Germinal center (tissue), 1 donor: ENCODE measurements around the gene EVI2B.
"Not testable (repeated sequence)": the region's sequence is repeated elsewhere in the genome, so short reads cannot be mapped to it uniquely, and the experiment has no call there.

ENCODE experiments used
- DNase-seq: peaks from one replicate; pipeline ENCODE4 v3.0.0; 2012; ENCODE audit warnings: mixed read lengths, low spot score

The EVI2B gene

DNA sequence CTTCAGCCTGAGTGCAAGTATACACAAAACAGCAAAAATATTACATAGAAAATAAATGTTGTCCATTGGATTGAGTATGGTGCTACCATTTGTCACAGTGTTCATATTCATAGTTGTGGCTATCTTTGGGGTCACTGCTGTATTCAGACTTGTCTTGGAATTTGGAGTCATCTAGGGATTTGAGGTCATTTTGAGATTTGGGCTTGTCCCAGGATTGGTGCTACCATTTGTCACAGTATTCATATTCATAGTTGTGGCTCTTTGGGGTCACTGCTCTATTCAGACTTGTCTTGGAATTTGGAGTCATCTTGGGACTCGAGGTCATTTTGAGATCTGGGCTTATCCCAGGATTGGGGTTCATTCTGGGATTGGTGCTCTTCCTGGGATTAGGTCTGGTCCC is 41.6 kb downstream of the EVI2B start:
- DNase-seq, result no peak

DNA sequence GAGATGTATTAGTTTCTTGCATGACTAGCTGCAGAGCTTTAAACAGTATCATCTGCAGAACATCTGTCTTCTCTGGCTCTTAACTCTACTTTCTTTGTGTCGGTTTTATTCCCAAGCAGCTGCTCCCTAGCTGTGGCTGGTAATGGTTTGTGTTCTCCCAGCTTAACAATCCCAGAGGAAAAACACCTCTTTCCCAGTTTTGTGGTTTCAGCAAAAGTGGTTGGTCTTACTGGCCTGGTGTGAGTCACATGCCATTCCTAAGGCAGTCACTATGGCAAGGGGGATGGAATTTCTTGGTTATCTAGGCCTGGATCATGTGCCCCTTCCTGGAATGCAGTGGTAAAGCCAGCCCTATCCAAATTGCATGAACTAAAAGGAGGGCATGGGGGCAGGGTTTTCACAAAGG is 44.3 kb downstream of the EVI2B start:
- no peak for DNase-seq

DNA sequence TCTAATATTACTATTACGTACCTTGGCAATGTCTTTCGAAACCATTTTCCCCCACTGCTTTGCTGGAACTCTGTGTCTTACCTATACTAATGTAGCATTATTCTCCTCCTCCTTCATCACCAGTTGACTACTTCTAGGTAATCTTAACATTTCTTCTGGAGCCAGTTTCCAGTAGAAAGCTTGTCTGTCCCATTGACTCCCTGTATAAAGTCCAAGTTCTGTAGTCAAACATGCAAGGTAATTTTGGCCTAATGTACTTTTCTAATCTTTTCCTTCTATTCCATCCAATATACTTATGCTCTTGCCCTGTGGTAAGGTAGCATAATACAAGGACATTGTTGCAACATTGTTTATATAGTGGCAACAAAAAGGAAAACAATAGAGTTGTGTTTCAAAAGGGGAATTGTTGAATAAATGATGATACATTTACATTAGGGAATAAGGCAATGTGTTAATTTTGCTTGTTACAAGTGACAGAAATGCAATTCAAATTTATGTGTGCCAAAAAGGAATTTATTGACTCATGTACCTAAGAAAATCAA is 44.7 kb downstream of the EVI2B start:
- no peak for DNase-seq

DNA sequence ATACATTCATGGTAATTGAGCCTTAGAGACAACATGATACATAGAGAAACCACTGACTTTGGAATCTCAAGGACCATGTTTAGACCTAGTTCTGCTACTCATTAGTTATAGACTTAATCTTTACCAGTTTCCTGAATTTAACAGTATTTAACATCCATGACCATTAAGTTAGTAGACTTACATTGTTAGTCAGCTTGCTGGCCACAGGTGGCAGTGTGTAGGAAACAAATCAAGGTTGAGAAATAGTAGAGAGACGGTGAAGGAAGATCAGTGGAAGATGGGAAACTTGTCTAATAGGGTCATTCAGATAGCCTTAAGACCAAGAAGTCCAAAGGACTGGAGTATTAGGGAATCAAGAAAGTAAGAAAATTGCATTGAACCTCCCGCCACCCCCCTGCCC is 47.8 kb downstream of the EVI2B start:
- DNase-seq, result no peak

DNA sequence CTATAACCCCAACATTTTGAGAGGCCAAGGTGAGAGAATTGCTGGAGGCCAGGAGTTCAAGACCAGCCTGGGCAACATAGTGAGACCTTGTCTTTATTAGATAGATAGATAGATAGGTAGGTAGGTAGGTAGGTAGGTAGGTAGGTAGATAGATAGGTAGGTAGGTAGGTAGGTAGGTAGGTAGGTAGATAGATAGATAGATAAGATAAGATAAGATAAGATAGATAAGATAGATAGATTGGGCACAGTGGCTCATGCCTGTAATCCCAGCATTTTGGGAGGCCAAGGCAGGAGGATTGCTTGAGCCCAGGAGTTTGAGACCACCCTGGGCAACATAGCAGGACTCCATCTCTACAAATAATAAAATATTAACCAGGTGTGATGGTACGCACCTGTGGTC is 50.9 kb downstream of the EVI2B start:
- not testable (repeated sequence) for DNase-seq

DNA sequence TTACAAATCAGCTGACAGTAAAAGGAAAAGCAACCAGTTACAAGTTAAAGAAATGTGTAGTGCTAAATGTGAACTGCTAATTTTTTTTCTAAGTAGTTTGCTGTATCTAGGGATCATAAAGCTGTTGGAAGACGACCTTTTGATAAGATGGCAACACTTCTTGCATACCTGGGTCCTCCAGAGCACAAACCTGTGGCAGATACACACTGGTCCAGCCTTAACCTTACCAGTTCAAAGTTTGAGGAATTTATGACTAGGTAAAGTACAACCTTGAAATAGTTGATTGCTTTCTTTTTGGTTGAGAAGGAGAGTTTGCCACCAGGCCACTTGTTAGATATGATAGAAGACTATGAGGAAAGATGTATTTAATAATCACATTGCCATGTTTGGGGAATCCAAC is 52.3 kb downstream of the EVI2B start:
- no peak for DNase-seq

DNA sequence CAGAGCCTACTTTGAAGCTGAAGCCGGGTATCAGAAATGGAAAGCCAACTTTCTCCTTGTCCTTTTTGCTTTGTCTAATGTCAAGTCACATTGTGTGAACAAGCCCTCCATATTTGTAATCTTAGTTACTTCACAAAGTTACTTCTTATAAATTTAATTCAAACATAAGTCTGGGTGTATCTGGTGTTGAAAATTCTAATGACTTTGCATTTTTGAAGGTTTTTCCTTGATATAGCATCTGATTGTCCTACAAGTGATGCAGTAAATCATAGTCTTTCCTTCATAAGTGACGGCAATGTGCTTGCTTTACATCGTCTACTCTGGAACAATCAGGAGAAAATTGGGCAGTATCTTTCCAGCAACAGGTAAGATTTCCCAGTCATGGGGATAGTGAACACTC is 53.7 kb downstream of the EVI2B start:
- DNase-seq, result no peak

DNA sequence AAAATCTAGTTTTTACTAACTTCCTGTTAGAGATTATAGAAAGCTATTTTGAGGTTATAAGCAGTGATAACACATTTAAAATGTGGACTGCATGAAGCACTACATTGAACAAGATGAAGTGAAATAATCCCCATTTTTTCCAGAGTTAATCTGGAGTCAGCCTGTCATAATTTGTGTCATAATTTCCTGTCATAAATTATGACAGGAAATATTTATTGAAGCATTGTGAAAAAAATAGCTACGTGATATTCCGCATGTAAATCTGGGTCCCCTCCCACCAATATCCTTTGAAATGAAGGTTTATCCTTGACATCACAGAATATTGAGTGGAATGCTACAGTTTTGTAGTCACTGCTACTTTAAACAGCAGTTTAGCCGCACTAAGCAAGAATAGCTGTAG is 56.9 kb downstream of the EVI2B start:
- DNase-seq, result no peak

DNA sequence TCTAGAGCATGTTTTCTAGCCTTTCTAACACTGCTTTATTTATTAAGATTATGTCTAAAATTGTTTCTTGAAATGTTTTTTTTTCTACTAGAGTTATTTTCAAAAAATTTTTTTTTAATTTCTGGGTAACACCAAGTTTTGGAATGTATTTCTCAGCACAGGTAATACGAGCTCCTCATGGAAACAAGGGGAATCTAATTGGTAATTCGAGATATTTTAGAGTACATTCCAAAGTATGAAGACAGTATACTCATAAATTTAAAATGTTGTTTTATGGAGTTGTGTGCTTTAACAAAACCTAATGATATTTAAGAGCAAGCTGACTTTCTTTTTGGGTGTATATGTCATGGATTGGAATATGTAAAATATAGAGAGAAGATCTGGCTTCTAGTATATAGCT is 59.2 kb downstream of the EVI2B start:
- DNase-seq, result no peak
